GM18499 (cell line): ENCODE measurements around the gene LTBP1.

Source experiments
- ATAC-seq: cut with Tn5 transposase; IDR thresholded peaks from one replicate; pipeline ENCODE4 v1.9.1; 2021; ENCODE audit warnings: moderate number of reproducible peaks; ENCODE audit not compliant: insufficient read depth, unreplicated experiment

LTBP1 gene

GRCh38 chr2:33001823-33002222 is 55.1 kb downstream of the LTBP1 start:
- no peak for ATAC-seq

- no peak for ATAC-seq
Observed at GRCh38 chr2:33002863-33003262, 56.1 kb downstream of the LTBP1 start.

- ATAC-seq, result no peak
Observed at GRCh38 chr2:33005057-33005456, 58.3 kb downstream of the LTBP1 start.

- ATAC-seq, result no peak
Observed at GRCh38 chr2:33008716-33009115, 62.0 kb downstream of the LTBP1 start.

- no peak for ATAC-seq
Observed at GRCh38 chr2:33009249-33009648, 62.5 kb downstream of the LTBP1 start.

- ATAC-seq, result no peak
Observed at GRCh38 chr2:33011373-33011772, 64.6 kb downstream of the LTBP1 start.

GRCh38 chr2:33011941-33012340 is 65.2 kb downstream of the LTBP1 start:
- ATAC-seq, result no peak

- ATAC-seq, result no peak
Observed at GRCh38 chr2:33013684-33014110, 66.9 kb downstream of the LTBP1 start.

GRCh38 chr2:33014268-33014667 is 67.5 kb downstream of the LTBP1 start:
- ATAC-seq, result no peak

- ATAC-seq, result no peak
Observed at GRCh38 chr2:33015421-33016142, 68.8 kb downstream of the LTBP1 start.

GRCh38 chr2:33018271-33018670 is 71.5 kb downstream of the LTBP1 start:
- no peak for ATAC-seq

GRCh38 chr2:33019796-33020195 is 73.0 kb downstream of the LTBP1 start:
- no peak for ATAC-seq

GRCh38 chr2:33020883-33021282 is 74.1 kb downstream of the LTBP1 start:
- no peak for ATAC-seq

GRCh38 chr2:33021542-33022227 is 74.9 kb downstream of the LTBP1 start:
- ATAC-seq, result no peak

- no peak for ATAC-seq
Observed at GRCh38 chr2:33022395-33022985, 75.7 kb downstream of the LTBP1 start.

- no peak for ATAC-seq
Observed at GRCh38 chr2:33022989-33023727, 76.4 kb downstream of the LTBP1 start.

- no peak for ATAC-seq
Observed at GRCh38 chr2:33023728-33024500, 77.2 kb downstream of the LTBP1 start.

GRCh38 chr2:33024758-33025157 is 78.0 kb downstream of the LTBP1 start:
- ATAC-seq, result no peak

- ATAC-seq, result no peak
Observed at GRCh38 chr2:33029459-33029858, 82.7 kb downstream of the LTBP1 start.

GRCh38 chr2:33029926-33030325 is 83.2 kb downstream of the LTBP1 start:
- no peak for ATAC-seq
